ENCODE measurements around the gene CCDC174.
"Not testable (repeated sequence)": the region's sequence is repeated elsewhere in the genome, so short reads cannot be mapped to it uniquely, and the experiment has no call there.

CCDC174 gene

DNA sequence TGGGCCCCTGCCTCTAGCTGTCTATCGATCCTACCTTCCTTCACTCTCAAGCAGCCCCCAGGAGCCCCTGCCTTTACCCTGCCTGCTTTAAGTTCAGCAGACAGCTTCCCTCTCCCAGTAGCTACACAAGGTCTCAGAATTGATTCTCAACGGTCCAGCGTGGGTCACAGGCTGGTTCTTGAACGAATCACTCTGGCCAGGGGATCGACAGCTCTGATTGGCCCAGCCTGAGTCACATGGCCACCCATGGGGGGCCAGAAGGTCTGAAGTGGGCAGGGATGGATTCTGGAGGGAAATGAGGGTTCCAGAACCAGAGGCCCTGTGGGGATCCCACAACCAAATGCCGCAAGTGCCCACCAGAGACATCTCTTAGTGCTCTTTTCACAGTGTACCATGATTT, 23.7 kb upstream of the CCDC174 start:
- DNase-seq: no peak

DNA sequence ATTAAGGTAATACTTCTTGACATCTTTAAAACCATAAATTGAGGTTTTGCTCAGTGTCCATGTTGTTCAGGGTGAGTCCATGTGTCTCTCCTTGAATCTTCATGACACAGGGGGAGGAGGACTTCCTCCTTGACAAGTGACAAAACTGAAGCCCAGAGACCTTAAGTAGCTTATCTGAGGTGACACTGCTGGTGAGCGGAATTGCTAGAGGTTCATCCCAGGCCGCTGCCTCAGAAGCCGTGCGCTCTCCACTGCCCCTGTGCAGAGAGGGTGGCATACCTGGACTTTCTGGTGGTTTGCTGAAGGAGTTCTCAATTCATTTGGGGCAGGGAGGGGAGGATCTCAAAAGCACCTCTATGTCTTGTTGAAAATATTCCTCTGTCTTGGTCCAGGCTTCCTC, 23.2 kb upstream of the CCDC174 start:
- no peak for DNase-seq

DNA sequence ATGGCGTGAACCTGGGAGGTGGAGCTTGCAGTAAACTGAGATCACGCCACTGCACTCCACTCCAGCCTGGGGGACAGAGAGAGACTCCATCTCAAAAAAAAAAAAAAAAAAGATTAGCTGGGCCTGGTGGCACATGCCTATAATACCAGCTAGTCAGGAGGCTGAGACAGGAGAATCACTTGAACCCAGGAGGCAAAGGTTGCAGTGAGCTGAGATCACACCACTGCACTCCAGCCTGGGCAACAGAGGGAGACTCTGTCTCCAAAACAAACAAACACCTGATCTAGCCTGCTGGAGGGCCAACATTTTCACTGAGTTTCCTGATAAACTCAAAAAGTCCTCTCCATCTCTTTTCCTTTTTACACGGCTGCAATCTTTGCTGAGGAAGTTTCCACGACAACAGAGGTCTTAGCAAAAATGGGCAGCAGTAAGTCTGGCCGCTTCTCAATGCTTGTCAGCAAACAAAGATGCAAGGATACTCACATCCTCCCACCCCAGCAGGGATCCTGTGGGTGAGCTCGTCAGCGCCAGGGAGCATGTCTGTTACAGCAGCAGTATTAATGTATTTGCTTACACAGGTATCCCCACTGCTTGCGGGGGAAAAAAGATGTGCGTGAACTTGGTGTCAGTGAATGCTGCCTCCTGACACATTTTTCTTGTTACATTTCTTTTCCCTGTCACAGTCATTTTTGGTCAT, 21.0 kb upstream of the CCDC174 start:
- no peak for DNase-seq

DNA sequence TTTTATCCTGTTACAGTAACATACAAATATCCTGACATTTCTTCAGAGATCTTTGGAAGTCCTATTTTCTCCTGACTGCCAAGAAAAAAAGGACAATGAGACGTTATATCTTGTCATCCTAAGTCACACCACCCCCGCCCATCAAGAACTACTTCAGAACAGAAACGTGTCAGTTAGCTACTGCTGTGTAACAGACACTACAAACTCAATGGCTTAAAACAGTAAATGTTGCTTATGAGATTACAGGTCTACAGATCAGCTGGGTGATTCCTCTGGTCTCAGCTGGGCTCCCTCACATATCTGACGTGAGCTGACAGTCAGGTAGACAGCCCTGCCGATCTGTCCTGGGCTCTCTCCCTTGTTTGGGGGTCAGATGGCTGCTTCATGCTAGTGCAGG, 20.5 kb upstream of the CCDC174 start:
- DNase-seq: no peak

DNA sequence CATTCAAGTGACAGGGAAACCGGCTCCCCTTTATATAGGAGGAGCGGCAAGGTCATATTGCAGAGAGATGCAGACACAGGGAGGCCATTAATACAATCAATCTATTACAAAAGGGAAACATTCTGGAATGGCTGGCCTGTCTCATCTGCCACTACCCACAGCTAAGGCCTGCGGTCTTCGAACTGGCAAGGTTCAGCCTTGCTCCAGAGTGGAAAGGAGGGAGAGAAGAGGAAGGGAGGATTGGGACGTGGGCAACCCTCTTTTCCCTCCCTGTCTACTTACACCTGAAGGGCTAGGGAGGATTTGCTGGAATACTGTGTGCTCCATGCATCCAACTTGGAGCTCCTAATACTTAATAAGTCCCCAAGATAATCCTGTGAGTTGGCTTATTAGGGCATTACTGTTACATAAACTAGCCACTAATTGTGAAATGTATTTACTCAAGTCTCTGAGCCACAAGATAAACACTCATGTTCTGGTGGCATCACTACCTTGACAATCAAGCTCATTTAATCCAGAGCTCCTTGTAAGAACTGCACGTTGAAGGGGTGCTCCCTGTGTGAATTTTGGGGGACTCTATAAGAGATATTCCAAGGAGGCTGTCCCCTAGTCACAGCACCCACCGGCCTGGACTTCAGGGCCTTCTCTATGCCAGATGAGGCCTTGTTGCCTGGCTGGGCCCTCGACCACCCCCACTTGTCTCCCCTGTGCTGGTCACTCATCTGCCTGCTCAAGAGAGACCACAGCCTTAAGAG, 19.7 kb upstream of the CCDC174 start:
- DNase-seq: no peak

DNA sequence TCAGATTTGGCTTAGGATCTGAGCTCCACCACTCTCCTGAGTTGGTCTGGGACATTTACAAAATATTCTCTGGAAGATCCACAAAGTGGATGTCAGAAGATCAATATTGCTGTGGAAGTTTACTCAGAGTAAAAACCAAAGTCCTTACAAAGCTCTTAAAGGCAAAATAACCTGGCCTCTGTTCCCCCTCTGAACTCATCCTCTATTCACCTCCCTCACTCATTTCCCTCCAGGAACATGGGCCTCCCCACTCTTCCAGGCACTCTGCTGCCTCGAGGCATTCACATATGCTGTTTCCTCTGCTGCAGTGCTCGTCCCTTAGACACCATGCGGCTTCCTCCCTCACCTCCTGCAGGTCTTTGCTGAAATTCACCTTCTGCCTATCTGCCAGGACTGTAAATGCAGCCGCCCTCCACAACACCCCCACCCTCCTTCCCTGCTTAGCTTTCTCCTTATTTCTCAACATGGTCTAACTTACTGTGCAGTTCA, 19.1 kb upstream of the CCDC174 start:
- DNase-seq: no peak

DNA sequence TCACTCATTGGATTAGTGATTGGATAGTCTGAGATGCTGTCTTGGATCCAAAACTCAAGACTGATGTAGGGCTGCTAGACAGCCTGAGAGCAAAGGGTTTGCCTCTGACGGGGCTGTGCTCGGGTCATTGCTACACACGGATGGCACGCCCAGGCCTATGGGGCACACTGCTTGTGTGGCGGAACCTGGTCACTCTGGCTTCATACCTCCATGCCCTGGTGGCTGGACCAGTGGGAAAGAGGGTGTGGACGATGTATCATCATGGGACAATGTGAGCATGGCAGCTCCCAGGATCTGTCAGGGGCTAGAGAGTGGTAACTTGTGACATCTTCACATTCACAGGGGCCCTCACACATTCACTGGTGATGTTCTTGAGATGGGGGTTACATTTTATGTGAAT, 18.1 kb upstream of the CCDC174 start:
- no peak for DNase-seq

DNA sequence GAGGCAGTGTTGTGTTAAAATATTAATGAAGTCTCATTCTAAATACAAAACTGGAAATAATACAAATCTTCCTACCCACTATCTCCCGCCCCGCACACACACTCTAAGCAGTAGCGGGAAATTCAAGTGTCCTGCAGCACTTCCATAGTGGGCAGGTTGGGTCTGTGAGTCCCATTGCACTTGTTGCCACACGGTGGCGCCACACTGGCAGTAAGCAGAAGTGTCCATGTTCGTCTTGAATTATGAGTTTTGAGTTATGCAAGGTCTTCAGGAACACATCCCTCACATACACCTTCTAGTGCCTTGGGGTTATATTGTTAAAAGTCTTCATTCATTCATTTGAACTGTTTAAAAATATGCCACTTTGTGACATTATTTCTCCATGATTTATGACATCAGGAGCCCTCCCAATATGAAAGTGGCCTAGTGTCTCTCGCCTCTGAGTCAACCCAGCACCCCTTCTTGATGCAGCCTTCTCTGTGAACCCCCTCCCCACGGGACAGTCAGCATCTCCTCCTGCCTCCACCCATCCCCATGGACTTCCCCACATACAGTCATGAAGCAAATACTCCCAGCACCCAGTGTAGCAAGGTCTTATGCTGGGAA, 17.6 kb upstream of the CCDC174 start:
- DNase-seq: peak; percentile 61

DNA sequence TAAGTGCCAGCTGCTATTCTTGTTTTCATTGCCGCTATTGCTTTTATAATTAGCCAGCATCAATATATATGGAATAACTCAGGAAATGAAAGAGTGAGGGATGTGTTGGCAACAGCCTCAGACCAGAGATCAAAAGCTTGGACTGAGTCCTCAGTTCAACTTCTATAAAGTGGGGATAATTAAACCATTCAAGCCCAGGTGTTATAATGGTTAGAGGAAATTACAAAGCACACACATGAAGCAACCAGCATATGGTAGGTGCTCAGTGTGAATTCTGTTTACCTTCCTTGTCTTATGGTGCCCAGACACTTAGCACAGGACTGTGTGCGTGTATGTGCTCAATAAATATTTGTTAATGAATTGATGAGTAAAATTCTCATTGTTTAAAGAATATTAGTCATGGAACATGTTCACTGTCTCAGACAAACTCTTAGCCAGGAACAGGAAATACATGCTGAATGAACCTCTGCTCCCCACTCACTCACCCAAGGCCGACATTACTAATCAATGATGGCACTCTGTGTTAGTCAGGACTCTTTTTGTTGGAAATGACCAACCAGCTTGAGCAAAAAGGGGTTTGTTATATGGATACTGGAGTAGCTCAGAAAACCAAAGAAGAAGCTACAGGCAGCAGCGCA, 16.7 kb upstream of the CCDC174 start:
- no peak for DNase-seq

DNA sequence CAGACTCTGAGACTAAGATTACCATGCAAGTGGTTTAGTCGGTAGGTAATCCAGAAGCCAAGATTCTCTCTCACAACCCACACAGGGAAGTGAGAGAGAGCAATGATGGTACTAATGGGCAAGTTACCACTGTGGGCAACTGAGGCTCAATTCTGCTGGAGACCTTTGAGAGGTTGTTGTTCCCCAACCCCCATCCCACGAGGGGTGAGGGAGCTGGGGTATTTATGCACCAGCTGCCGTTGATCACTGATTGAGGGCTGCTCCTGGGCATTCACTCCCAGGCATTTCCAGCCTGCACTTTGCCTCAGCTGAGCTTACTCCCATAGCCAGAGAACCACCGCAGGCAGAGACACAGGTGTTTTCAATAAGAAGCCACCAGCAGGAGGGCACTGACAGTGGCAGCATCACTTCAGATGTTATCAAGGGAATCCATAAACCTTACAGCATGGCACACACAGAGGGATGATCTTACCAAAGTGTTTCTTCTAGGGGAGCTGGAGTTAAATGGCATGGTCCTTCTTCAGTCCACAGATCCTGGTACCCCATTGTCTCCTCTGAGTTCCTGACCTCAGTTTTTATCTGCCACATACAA, 15.0 kb upstream of the CCDC174 start:
- DNase-seq: no peak

DNA sequence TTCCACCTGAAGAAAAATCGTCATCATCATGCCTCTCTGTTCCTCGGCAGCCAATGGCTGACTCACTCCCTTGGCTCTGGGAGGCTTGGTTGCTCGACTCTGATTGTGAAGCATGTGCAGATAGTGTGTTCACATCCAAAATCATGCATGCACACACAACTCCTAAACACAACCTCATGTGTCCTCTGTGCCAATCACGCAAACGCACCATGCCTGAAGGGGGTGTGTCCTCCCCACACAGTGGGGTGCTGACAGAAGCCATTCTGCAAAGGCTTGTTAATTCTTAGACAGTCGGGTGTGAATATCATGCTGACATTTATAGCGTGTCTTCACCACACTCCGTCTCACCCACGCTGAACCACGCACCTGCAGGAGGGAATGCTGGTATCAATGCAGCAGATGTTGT, 11.4 kb upstream of the CCDC174 start:
- no peak for DNase-seq

DNA sequence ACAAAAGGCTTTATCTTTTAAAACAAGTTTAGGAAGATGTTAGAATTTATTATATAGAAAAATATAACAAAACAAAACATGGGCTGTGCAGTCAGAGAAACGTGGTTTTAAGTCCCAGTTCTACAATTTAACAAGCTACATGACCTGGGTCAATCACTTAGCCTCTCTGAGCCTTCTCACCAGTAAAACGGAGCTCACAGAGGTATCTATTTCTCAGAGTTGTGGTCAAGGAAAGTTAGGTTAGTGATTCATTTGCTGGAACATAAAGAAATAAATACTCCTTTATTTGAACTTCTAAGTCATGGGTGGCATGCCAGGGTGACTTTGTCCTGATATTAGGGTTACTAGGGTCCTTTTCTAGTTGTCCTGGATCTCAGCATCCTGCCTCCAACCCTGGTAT, 10.8 kb upstream of the CCDC174 start:
- DNase-seq: no peak

DNA sequence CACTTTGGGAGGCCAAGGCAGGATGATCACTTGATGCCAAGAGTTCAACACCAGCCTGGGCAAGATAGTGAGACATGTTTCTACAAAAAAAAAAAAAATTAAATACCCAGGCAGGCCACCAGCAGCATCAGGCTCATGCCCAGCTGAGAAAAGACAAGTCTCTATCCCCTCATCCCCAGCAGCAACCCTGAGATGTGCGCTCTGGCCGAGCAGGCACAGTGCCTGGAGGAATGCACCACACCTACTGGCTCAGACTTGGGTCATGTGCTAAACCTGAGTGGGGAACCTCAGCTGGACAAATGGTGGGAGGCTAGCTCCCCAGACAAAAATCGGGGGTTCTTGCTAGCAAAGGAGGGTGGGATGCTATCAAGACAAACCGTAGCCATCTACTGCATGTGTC, 10.2 kb upstream of the CCDC174 start:
- DNase-seq: no peak

DNA sequence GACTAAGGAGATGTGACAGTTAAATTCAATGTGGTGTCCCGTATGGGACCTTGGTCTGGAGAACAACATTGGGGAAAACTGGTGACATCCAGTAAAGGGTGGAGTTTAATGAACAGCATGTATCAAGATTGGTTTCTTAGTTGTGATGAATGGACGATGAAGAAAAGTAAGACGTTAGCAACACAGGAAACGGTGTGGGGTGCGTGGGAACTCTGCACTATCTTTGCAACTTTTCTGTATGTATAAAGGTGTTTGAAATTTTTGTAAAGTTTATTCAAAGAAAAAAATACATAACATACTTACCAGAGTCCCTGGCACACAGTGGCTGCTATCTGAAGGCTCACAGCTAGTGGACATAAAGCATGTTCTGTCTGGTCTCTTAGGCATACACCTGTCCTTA, 6.1 kb upstream of the CCDC174 start:
- DNase-seq: no peak

DNA sequence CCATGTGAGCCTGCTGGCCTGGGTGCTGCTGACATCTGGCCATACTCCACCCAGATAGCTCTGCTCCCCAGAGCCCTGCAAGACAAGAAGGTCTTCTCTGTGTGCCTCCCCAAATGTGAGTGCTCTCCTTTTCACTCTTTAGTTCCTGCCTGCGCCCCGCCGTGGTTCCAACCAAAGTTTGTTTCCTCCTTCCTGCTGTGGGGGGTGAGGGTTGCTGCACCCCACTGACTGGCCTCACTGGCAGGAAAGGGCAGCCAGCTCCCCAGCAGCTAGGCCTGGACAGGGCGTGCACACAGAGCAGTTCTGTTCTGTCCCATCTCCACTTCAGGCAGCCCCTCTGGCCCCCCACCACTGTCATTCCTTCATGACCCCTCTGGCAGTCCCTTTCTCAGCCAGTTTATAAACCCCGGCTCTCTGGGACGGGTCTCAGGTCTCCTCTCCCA, 5.4 kb upstream of the CCDC174 start:
- DNase-seq: no peak

DNA sequence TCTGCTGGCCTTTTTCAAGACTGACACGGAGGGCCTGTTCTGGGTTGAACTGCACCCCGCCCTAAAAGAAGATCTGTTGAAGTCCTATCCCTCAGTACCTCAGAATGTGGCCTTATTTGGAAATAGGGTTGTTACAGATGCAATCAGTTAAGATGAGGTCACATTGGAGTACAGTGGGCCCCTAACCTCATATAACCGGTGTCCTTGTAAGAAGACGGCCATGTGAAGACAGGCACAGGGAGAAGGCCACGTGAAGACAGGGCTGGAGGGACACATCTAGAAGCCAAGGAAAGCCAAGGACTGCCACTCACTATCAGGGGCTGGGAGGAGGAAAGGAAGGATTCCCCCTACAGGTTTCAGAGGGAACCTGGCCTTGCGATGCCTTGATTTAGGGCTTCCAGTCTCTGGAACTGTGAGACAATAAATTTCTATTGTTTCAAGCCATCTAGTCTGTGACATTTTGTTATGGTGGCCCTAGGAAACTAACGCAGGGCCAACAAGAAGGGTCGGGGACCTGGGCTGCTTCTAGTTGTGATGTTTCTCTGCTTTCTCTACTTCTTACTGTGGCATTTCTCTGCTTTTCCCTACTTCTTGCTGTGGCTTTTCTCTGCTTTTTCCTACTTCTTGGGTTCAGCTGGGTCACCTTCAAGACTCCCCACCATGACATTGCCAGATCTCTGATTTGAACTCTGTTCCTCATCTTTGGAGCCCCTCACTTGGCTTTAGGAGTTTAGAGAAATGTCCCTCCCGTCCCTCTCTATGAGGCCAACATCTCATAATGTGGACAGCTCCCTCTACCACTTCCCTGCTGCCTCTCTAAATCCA, 4.8 kb upstream of the CCDC174 start:
- DNase-seq: no peak

DNA sequence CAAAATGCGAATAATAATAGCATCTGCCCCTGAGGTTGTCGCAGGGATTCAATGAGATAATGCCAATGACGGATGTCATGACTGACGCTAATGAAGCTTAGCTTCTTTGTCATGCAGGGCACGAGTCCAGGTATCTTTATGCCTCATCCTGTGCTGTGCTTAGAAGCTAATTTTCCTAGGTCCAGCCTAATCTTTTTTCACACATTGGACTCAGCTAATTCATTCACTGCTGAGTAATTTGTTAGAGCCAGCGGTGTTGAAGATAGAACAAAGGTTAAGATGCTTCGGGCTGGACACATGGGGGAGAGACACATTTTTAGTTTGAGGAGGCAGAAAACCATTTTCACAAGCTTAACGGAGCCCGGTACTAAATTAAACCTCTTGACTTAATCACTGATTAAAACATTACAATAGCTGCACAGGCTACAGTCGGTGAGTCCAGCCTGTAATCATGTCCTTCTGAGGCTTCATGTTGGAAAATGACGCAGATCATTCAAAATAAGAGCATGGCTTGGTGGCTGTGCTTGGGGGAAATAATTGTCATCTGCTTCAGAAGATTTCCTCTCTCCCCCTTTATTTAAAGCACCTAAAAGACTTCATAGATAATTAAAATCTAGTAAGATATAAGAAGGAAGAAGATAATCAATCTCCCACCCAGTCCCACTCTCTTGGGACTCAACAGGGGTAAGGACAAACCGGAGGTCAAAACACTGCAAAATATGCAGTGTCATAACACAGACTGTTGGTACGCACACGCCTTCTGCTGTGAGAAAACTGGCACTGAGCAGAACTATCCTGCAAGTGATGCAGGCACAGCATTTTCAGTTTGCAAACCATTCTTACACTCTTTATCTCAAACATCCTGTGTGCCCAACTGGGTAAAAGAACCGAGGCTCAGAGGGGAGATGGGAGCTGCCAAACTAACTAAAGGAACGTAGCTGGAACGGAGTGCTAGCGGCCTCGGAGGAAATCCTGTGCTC, 3.3 kb upstream of the CCDC174 start:
- DNase-seq: no peak

DNA sequence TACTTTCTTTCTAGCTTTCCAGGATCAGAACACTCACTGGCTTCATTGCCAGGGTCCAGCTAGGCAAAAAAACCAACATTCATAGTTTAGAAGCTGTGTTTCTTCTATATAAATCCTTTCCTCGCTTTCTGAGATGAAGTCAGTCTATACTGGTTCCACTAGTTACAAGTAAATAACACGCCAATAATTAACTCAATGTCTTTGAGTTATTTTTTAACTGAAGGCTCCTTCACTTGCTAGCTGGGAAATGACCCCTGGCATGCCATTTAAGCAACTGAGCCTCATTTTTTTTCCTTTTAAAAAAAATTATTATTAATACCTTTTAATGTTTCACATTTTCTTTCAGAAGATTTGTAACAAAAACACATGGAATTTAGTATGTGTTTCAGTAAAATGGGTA, 2.1 kb upstream of the CCDC174 start:
- DNase-seq: no peak

DNA sequence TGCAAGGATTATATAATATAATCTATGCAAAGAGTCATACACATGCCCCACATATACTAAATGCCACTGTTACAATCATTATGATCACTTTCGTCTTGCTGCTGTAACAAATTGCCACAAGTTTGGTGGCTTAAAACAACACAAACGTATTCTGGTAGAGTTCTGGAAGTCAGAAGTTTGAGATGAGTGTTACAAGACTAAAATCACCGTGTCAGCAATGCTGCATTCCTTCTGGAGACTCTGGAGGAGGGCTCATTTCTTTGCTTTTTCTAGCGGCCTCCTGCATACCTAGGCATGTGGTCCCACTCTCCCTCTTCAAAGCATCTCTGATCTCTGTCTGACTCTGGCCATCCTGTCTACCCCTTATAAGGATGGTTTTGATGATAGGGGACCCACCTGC, 1.4 kb upstream of the CCDC174 start:
- DNase-seq: no peak

DNA sequence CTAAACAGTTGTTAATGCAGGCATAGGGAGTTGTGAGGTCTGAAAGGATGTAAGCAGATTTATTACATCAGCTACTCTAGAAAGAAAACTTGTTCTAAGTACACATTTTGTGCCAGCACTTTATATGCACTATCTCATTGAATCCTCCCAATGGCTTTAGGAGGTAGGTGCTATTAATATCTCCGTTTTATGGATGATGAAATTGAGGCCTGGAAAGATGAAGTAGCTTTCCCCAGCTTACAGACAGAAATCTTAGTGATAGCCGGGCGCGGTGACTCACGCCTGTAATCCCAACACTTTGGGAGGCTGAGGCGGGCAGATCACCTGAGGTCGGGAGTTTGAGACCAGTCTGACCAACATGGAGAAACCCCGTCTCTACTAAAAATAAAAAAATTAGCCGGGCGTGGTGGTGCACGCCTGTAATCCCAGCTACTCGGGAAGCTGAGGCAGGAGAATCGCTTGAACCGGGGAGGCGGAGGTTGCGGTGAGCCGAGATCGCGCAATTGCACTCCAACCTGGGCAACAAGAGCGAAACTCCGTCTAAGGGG, 872 bp downstream of the CCDC174 start:
- DNase-seq: not testable (repeated sequence)

DNA sequence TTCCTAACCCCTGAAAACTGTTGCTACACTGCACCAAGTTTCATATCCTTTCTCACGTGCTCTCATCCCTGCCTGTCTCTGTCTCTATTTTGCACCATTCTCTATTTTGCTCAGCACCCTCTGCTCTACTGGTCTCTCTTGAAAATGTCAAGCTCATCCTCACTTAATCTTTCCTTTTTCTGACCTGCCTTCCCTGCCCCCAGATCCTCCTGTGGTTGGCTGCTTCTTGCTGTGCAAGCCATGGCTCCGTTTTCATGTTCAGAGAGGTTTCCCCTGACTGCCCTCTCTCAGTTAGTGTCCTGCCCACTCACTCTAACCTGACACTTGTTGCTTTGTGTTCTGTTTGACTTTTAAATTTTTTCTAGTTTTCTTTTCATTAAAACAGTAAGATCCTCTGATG, 6.0 kb downstream of the CCDC174 start:
- no peak for DNase-seq

All from GDM1 (cell line).